Upper lobe of left lung (tissue), 4 donors: ENCODE results near the gene GYPE.
"Not testable (repeated sequence)": the region's sequence is repeated elsewhere in the genome, so short reads cannot be mapped to it uniquely, and the experiment has no call there.

Experiments
- CTCF ChIP-seq, 6 experiments: fragments of 450-650 bp in 4 of 6; fragments of 200-600 bp in 2 of 6; sonication (generic) in 2 of 6; IDR thresholded peaks; one replicate each; pipeline ENCODE4 v1.5.1; 2016 to 2019; ENCODE audit warnings: antibody characterized with exemption in 6 of 6
- EP300 ChIP-seq, 4 donors: sonication (generic); formaldehyde crosslinking; IDR thresholded peaks; one replicate each; pipeline ENCODE4 v1.5.1; 2017; ENCODE audit warnings: antibody characterized with exemption in 4 of 4, control low read depth in 2 of 4
- POLR2A ChIP-seq, 4 donors: fragments of 450-650 bp; IDR thresholded peaks; one replicate each; pipeline ENCODE4 v1.5.1; 2016 to 2017; ENCODE audit warnings: antibody characterized with exemption in 4 of 4, mild to moderate bottlenecking in 2 of 4
- POLR2AphosphoS5 ChIP-seq, 2 donors: sonication (generic); formaldehyde crosslinking; IDR thresholded peaks; one replicate each; pipeline ENCODE4 v1.5.1; 2017; ENCODE audit warnings: antibody characterized with exemption in 2 of 2

DNA sequence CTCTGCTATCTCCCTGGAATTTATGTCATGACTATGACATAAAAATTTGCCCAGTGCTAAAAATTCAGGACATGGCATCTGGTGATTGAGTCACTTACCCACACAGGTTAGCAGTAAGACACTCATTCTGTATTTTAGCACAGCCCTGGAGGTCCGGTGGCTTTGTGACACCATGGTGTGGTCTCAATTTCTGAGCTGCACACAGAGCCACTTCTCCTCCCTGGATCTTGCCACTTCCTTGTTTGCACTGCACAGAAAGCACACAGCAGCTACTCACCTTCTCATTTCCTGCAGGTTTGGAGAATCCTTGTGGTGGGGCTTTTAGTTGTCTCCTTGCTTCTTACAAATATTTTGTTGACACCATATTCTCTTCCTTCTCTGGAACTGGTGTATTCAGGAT, 44.8 kb upstream of the GYPE start:
- not testable (repeated sequence) for TF ChIP-seq CTCF, EP300, POLR2AphosphoS5, POLR2A (IDR thresholded peaks at IDR 0.05)
